CD4-positive, alpha-beta T cell treated with Interleukin-6 at 100 ng/mL for 8 hours (primary cell): Measurements from ENCODE around the gene MLF2.
"Not testable (repeated sequence)": the region's sequence is repeated elsewhere in the genome, so short reads cannot be mapped to it uniquely, and the experiment has no call there.

Experiments
- DNase-seq: peaks from one replicate; pipeline ENCODE4 v3.0.0-alpha.2; 2020; ENCODE audit warnings: mixed read lengths, low spot score

The MLF2 gene

DNA sequence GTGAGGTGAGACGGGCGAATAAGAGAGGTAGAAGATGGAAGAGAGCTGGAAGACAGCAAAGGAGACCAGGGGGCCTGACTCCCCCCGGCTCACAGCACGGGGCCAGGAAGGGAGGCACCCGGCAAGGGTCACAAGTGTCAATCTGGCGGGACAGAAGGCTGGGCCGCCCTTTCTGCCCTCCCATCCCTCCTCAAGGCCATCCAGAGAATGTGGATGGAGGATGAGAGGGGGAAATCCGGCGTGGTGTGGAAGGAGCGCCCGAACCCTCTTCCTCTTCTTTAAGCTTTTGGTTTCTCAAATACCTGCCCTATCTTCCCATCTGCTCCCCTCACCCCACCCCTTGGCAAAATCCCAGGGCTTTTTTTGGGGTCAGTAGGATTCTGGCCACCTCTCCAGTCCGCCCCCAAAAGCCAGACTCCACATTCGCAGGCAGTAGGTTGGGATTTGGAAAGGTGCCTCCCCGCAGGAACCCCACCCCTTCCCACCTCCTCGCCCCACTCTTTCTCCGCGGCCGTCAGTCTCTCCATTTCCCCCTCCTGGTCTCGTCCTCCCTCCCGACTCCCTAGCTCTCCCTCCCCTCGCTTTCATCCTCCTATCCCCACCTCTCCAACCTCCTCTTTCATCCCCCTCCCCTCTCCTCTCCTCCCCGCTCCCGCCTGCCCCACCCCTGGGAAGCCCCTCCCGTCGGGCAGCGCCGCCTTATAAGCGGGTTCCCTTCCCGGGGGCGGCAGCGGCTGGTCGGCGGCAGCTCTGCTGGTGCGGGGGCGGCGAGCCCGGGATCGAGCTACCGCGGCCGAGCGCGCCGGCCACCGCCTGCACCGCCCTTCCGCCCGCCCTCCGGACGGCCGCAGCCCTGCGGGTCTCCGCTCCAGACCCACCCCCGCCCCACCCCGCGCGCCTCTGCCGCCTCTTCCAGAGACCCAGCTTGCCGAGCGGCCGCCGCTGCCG lies 13.0 kb upstream of the MLF2 start, which contains the start of gene PTMS:
Gene PTMS (plus strand): TSS at position 730 of the 948 bp plus-strand sequence. CDS start 343 bp downstream, outside the sequence.
- DNase-seq: no peak

DNA sequence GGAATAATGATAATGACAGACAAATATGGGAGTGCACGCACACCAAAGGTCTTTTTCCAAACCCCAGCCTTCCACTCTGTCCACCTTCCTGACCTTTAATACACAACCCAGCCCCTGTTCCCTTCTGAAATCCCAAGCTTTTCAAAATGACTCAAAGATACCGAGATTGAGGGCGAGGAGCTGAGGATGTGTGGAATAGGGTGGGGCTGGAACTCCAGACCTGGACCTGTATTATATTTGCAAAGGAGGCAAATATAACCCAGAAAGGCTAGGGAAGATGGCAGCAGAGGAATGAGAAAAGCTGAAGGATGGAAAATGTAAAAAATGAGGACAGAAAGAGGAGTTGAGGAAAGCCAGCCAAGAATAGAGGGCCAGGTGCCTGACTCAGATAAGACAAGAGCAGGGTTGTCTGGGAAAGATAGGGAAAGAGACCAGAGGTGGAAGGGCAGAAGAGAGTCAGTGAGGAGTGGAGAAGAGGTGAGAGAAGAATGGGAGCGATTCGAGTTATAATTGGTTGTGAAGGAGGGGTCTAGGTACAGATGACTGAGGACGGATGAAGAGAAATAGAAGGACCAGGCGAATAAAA lies 12.2 kb upstream of the MLF2 start:
- DNase-seq: no peak

DNA sequence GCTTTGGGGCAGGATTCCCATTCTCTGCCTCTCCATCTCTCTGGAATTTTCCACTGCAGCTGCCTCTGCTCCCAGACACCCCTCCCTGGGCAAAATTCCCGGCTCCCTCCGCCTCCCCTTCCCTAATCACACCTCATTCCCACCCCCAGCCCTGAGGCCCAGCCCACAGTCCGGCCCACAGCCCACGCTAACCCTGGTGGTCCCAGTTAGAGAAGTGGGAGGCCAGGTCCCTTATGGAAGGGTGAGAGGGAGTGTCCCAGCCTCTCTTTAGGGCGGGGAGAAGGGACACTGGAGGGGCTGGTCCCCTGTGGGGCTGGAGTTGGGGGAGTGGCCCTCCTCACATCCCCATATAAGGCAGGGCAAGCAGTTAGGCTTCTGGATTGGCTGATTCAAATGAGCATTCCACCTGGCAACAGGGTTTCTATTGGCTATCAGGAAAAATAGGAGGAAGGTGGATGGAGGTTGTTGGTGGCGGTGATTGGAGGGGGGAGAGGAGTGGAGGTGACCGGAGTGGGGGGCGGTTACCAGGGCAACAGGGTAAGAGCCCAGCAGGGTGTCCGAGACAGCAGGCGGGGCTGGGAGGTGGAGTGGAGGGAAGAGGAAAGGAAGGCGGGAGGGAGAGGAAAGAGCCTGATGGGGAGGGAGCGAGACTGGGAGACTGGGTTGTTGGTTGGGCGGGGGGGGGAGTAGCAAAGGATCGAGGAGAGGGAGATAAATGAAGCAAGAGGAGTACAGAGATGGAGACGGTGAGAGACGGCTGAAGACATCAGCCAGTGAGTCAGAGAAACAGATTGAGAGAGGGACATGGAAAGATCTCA lies 11.3 kb upstream of the MLF2 start:
- peak; percentile 54 for DNase-seq

DNA sequence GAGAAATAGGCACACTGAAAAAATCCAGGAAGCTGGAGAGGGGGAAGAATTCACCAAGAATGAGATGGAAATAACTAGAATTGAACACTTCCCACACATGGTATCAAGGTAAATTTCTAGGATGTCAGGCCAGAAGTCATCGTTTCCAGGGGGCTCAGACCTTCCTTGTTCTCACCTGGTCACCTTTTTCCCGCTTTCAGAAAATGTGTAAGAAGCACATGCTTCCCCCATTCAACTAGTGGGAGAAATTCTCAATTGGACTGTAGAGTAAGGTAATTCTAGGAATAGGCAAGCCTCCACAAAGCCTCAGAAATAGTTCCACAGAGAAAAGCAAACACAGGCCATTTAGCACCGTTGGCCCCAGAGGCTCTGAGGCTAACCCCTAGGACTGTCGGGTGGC lies 10.4 kb upstream of the MLF2 start:
- DNase-seq: no peak

DNA sequence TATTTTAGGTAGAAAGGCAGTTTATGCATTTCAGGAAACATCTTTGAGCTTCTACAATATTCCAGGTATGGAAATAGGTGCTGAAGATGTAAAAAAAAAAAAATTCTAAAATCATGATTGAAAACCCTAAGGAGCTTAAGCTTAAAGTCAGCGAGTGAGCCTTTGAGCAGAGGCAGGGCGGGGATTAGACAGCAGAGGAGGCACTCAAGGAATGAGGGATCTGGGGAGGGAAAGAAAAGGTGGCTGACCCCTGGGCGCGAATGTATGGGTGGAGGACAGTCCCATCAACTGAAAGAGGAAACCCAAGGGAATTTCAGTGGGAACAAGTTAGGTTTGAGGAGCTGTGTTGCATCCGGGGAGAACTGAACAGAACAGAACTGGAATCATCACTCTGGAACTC lies 6.8 kb upstream of the MLF2 start:
- no peak for DNase-seq

DNA sequence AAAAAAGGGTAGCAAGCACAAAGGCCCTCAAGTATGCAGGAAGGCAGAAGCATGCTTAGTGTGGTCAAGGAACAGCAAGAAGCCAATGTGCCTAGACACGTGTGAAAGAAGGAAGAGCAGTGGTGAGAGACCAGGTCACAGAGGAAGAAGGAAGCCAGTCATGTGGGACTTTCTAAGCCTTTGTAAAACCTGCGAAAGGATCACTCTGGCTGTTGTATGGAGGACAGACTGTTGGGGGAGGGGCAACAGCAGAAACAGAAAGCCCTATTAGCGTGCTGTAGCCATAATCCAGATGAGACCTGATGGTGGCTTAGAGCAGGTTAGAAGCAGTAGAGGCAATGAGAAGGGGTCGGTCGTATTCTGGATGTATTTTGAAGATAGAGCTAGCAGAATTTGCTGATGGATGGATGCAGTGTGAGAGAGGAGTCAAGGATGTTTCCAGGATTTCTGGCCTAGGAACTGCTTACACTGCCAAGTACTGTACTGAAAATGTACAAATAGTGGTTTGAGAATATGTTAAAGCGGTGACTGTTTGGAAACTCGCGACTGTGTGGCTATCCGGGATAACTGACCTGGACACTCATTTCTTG lies 5.7 kb upstream of the MLF2 start:
- no peak for DNase-seq

GRCh38 chr12:6757028-6757690 lies 4.2 kb upstream of the MLF2 start:
- no peak for DNase-seq

DNA sequence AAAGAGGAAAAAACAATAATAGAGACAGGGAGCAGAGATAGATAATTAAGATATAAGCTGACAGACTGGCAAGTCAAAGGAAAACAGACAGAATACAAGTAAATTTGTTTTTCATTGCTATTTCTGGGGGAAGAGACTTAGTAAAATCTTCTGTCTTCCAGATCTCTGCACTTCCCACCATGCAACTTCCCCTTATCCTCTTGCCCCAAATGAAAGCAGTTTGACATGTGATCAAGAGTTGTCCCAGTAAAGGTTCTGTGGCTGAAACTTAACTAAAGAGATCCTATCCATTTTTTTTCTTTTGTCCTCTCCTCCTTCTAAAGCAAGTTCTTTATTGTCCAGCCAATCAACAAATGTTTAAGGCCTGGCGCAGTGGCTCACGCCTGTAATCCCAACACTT lies 1.5 kb upstream of the MLF2 start:
- no peak for DNase-seq

- no peak for DNase-seq
These were observed 923 bp upstream of the MLF2 start for GRCh38 chr12:6753772-6754356.

DNA sequence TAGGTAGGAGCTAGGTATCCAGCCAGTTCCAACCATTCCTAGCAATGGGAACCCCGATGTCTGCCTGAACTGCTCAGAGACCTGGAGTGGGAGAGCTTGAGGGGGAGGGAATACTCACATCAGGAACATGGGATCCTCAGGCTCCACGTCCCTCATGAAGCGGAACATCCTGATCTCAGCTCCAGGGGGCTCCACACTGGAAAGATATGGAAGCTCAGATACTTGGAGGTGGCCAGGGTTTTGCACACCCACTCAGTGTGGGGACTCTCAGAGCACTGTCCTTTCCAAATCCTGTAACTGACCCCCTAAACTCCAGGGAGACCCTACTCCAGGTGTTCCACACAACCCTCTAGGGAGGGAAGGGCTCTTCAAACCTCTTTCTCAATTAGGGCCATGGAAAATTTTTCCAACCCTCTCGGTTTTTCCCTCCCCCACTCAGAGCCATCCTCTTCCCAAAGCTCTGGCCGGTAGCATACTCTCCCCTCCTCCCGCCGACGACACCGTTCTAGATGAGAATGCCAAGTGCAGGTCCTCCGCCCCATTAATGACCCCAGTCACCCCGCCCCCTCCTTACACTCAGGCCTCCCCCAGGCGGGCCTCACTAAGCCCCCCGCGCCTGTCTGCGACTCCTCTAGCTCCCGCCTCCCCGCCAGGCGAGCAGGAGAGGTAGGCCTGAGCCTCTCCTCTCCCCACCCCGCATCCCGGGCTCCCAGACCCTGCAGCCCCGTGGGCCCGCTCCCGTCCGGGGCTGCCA lies 597 bp downstream of the MLF2 start:
- no peak for DNase-seq

DNA sequence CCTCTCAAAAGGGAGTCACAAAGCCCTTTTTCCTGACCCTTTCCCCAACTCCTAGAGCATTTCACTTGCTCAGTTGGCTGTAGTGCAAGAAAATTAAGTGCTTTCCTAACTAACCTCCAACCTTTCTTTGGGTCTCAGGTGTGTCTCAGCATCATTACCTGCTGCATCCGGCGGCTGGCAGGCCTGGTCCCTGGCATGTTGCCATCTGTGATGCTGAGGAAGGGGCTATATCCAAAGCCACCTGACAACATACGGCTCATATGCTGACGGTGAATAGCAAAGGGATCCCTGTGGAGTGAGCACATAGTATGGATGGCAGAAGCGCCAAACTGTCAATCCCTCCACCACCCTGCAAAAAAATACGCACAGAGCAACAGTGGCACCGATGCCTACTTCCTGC lies 1.2 kb downstream of the MLF2 start:
- DNase-seq: no peak

- no peak for DNase-seq
These were observed 2.4 kb downstream of the MLF2 start for GRCh38 chr12:6750506-6750905.

DNA sequence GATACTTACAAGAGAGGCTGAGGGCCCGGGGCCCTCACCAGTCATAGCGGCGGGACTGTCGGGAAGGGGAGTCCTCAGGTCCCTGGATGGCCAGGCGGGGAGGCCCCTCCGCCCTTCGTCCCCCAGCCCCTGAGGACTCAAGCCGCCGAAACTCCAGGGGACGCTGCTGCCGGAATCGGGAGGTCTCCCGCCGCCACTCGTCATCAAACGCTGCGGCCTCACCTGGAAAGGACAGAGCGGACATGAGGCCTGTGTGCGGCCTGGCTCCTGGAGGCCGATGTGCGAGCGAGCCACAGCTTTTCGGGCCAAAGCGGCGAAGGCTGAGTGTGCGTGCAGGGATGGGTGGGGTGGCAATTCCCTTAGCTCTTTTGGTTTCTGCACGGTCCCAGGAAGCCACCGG lies 4.2 kb downstream of the MLF2 start:
- DNase-seq: no peak

GRCh38 chr12:6747216-6747615 lies 5.7 kb downstream of the MLF2 start:
- DNase-seq: no peak

GRCh38 chr12:6745741-6746525 lies 7.0 kb downstream of the MLF2 start:
- peak; percentile 42 for DNase-seq

GRCh38 chr12:6743300-6743699 lies 9.6 kb downstream of the MLF2 start:
- DNase-seq: not testable (repeated sequence)

DNA sequence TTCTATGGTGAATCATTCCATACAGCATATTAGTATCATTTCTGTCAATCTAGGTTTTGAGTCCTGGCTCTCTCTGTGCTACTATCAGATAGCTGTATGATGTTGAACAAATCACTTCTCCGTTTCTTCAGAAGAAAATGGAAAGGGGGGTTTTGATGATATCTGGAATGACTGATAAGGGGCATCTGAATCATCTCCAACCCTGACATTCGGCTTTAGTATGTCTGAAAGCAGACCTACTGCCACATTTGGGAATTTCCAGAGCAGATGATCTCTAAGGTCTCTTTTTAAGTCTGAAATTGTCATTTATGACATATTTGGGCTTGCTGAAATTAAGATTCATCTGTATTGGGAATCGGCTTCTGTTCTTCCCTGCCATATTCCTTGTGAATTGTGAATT lies 10.1 kb downstream of the MLF2 start:
- no peak for DNase-seq

DNA sequence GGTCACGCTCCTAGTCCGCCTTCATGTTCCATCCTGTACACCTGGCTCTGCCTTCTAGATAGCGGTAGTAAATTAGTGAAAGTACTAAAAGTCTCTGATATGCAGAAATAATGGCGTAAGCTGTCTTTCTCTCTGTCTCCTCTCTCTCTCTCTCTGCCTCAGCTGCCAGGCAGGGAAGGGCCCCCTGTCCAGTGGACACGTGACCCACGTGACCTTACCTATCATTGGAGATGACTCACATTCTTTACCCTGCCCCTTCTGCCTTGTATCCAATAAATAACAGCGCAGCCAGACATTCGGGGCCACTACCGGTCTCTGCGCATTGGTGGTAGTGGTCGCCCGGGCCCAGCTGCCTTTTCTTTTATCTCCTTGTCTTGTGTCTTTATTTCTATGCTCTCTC lies 10.9 kb downstream of the MLF2 start:
- DNase-seq: not testable (repeated sequence)

DNA sequence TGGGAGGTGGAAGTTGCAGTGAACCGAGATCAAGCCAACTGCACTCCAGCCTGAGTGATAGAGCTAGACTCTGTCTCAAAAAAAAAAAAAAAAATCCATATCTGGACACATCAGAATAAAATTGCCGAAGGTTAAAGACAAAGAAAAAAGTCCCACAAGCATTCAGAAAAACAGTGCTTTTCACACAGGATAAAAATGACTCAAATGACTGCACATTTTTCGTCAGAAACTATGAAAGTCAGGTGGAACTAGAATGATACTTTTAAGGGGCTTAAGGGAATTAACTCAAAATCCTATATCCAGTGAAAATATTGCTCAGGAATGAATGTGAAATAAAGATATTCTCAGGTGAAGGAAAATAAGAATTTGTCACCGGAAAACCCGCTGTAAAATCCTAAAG lies 16.2 kb downstream of the MLF2 start:
- DNase-seq: no peak
